NCI-H226 (cell line): ENCODE data around the gene GEMIN7.
"Not testable (repeated sequence)": the region's sequence is repeated elsewhere in the genome, so short reads cannot be mapped to it uniquely, and the experiment has no call there.

Experiments used
- DNase-seq: peaks from one replicate; pipeline ENCODE4 v3.0.0-alpha.2; 2015

GEMIN7 gene

DNA sequence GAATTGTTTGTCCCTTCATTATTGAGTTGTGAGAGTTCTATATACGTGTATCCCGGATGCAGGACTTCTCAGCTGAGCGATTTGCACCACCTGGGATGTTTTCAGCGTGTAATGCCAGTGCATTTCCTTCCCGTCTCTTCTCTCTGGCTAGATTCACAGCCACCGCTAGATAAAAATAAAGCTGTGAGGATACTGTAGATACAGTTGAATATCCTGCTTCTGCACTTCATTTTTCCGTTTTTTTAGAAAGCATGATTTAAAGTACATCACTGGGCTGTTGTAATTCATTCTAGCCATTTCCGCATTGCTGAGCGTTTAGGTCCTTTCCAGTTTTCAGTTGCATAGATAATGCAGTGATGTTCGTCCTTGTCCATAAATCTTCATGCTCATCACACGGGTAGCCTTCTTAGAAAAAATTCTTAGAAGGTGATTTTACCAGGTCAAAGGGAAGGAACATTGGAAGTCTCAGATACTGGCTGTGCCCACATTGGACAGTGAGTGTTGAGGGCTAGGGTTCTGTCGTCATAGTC, 28.6 kb downstream of the GEMIN7 start:
- DNase-seq = no peak

DNA sequence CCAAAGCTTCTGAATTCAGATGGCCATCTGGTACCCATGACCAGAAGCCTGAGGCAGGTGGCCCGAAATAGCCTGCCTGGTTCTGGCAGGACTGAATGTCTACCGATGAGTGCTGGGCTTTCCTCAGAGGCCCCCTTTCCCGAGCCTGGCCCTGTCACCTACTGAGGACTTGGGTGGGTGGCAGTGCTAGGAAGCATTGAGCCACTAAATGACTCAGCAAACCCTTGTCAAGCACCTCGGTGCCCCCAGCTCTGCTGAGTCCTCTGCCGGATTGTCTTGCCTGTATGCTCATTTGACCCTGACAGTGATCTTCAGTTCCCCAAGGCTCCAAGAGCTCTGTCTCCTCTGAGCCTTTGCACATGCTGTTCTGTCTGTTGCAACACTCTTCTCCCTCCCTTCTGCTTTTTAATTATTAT, 31.8 kb downstream of the GEMIN7 start:
- DNase-seq = no peak

DNA sequence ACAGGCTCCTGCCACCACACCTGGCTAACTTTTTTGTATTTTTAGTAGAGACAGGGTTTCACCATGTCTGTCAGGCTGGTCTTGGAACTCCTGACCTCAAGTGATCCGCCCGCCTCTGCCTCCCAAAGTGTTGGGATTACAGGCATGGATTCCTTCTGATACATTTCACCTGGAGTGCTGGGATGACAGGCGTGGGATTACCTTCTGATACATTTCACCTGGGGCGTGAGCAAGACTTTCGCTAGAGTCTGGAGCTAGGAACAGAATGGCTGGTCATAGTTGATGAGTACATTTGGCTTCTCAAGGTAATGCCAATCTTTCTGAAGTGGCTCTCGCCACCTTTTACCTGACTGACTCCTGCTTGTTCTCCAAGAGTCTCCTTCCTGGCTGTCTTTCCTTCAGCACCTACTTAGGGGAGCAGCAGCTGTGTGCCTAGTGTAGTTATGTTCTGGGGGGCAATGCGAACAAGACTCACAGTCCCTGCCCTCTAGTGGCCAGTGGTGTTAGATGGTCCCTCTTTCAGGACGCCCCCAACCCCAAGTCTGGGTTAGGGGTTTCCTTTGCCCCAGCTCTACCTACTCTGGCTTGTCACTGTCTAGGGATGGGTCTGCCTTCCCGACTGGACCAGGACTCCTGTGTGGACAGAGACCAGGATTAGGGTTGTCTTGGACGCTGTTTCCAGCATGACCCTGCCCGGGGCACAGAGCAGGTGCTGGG, 33.2 kb downstream of the GEMIN7 start:
- DNase-seq = no peak

DNA sequence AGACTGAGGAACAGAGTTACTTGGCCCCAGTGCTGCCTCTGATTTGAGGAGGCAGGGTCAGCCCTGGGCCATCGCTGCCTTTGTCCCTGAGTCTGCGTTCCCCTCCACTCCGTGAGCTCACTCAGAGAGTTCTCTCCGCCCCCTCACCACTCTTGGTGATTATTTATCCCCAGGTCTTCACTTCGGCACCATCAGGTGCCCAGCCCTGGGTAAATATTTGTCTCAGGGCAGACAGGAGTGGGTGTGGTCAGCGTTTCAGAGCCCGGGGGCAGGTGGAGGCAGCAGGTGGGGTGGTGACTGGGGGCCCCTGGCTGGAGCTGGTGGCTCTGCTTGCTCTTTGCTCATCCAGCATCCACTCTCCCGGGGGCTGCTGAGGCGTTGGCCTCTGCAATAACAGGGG, 34.6 kb downstream of the GEMIN7 start:
- DNase-seq = no peak

DNA sequence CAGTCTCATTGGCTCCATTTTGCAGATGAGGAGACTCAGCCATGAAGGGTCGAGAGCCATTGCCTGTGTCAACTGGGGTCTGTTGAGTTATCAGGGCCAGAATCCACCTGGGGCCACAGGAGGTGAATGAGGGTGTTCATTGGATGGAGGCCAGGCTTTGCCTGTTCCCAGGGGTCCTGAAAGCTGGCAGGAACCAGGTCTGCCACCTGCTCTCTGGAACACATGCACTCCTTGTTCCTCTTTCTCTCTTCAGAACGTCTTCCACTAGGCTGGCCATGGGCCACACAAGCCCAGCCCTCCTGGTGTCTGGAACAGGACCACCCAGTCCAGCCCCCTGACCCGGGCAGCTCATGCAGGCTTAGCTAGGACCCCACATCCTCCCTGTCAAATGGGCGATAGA, 35.1 kb downstream of the GEMIN7 start:
- DNase-seq = no peak

DNA sequence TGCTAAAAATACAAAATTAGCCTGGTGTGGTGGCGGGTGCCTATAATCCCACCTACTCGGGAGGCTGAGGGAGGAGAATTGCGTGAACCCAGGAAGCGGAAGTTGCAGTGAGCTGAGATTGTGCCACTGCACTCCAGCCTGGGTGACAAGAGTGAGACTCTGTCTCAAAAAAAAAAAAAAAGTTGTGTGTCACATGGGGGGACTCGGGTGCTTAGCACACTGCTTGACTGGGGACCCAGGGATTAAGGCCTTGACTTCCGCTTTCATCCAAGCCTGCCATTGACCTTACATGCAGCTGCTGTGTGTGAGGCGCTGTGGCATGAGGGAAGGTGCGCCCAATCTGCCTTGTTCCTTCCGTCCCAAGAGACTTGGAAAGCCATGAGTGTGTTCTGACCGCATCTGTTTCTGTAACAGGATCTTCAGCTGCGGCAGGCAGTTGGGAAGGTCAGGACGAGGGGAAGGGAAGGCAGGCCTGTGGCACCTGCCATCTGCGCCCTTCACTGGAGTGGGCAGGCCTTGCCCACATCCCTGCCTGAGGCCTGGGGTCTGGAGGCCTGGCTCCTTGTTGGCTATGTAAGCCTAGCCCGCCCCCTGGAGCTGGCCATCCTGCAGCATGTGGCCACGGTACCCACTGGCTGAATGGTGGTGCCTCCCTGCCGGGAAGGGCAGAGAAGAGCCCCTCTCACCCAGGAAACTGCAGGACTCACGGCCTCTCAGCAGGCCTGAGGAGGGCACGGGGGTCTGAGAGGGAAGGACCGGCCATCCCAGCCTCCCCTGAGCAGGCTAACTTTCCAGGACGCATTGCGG, 37.0 kb downstream of the GEMIN7 start:
- no peak for DNase-seq

DNA sequence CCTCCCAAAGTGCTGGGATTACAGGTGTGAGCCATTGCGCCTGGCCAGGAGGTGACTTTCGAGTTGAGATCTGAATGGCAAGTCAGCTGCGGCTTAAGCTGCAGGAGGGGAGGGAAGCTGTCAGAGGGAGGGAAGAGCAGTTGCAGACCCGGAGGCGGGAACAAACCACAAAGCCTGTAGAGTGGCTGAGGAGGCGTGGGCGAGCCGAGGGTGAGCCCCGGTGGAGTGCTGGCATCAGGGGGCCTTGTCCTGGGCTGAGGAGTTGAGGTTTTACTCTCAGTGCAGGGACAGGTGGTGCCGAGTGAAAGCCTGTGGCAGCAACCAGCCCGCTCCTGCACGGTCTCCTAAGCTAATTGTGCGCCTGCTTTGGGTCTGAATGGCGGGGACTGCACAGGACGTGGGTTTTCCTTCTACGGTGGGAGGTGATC, 38.1 kb downstream of the GEMIN7 start:
- DNase-seq = no peak

GRCh38 chr19:45117671-45118070, 38.6 kb downstream of the GEMIN7 start:
- no peak for DNase-seq

GRCh38 chr19:45118106-45118505, 39.0 kb downstream of the GEMIN7 start:
- DNase-seq = no peak

- not testable (repeated sequence) for DNase-seq
Observed at GRCh38 chr19:45118591-45119355, 39.7 kb downstream of the GEMIN7 start.

DNA sequence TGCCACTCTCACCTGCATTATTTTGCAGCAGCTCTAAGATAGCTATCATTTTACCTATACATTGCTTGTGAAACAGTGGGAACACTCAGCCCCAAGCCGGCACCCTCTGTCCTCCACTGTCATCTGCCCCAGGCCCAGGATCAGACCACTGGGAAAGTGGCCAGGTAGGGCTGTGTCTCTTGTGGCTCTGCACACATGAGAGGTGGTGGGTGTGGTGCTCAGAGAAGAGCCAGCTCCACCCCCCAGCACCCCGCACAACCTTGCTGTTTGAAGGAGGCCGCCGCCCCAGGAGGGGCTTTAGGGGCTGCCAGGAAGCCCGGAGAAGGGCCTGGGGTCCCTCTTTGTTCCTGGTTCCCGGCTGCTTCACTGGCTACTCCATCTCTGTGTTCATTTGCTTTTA, 40.5 kb downstream of the GEMIN7 start:
- DNase-seq = no peak

GRCh38 chr19:45121827-45122345, 42.8 kb downstream of the GEMIN7 start:
- DNase-seq = no peak

DNA sequence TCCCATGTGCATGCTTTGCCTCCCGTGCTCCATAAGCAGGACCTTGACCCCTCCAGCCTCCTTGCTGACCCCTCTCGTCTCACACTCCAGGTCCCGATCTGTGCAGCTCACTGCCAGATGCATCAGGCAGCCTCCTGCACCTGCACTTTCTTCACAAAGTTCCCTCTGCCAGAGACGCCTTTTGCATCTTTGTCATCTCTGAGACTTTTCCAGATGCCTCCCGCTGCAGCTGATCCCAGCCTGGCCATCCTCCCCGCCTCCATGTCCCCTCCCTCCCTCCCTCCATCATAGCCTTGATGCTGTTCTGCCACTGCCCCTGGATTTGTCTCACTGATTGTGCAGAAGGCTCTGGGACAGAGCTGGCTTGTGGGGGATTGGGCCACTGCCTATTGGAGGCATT, 43.8 kb downstream of the GEMIN7 start:
- no peak for DNase-seq

DNA sequence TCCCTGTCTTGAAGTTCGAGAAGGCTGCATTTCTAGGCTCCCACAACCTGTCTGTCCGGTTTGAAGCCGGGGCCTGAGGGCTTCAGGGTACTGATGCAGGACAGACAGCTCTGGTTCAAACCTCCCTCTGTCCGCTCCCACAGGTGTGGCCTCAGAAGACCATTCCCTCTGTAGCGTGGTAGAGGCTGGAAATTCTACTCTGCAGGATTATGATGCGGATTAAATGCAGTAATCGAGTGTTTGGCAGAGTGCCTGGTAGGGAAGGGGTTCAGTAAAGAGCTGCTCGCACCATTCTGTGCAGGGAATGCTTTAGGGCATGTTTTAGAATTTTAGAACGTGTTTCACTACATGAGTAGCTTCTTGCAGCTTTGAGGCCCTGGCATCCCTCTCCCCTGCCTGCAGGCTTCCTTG, 44.4 kb downstream of the GEMIN7 start:
- DNase-seq = no peak

DNA sequence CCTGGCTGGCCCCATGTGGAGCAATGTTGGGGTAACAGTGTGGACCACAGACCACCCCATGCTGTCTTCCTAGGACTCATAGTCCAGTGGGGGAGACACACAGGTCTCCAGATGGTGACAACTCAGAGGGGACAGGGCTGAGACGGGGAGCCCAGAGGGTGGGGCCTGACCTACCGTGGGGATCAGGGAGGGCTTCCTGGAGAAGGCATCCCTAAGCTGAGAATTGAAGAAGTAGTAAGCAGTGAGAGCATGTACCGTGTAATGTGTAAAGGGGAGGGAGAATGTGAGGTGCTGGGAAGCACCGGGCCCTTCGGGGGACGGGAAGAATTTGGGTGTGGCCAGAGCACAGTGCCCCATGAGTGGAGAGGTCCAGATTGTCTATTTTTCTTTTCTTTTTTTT, 45.0 kb downstream of the GEMIN7 start:
- DNase-seq = no peak

- no peak for DNase-seq
Observed at GRCh38 chr19:45125360-45125759, 46.3 kb downstream of the GEMIN7 start.

DNA sequence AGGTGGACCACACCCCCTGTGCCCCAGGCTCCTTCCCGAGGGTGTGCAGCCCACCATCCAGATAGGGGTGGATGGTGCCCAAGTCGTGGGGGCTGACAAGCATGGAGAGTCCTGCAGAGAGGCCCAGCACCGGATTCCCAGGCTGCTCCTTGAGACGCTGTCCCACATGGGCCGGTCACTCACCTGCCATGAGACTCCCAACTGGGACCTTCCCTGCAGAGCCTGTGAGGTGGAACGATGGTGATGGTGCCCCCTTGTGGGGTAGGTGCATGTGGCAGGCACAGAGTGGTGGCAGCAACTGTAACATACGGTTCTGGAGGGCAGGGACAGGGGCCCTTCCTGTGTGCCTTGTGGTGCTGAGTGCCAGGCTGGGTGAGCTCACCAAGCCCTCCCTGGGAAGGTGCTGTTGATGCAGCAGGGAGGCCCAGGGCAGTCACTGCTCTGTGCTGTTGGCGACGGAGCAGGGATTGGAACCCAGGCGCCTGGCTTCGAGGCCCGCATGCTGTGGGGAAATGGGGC, 47.0 kb downstream of the GEMIN7 start:
- peak; percentile 5 for DNase-seq

GRCh38 chr19:45126654-45127053, 47.6 kb downstream of the GEMIN7 start:
- DNase-seq = no peak

DNA sequence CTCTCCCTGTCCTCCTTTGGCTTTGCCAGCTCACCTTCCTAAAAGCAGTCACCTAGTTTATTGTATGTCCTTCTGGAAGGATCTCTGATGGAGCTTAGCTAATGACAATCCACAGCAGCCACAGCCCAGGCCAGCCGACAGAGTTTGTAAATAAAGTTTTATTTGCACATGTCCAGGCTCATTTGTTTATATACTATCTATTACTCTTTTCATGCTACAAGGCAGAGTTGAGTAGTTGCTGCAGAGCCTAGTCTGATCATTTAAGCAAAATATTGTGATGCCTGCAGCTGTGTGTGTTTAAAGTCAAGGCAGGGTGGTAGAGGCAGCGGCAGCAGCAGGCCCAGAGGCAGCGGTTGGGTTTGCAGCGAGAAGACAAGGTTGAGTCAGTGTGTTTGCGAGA, 49.1 kb downstream of the GEMIN7 start:
- no peak for DNase-seq

- no peak for DNase-seq
Observed at GRCh38 chr19:45128806-45129205, 49.7 kb downstream of the GEMIN7 start.

GRCh38 chr19:45130236-45130635, 51.2 kb downstream of the GEMIN7 start:
- no peak for DNase-seq

DNA sequence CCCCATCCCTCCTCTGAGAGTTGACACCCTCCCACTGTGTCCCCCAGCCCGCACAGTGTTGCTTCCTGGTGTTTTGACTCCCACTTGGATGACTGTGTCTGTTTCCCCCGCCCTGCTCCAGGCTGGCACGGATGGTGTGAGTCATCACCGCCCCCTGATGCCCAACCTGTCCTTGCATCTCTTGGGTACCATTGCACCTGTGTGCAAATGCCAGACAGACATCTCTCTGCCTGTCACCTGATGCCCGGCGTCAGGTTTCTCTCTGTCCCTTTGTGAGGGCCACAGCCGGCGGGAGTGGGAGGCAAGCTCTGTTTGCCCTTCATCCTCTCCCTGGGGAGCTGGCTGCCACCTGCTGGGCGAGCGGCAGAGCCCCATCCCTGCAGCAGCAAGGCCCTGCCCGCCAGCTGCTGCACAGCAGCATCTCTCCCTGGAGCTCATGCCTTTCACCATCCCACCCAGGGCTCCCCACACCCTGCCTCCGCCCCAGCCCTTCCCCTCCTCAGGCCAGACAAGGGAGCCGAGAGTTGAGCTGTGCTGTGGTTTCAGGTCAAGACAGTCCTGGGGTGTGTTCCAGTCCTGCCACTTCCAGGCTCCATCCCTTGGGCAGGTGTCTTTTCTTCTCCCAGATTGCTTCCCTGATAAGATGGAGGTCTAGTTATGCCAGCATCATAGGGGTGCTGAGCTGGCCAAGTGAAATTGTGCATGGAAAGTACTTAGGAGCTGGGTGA, 52.0 kb downstream of the GEMIN7 start:
- DNase-seq = peak; percentile 56
